ENCODE measurements around the gene ATF7. TPM values are rescaled to one million over a fixed set of nuclear protein-coding genes. Genes with fewer than 3 reads are reported as not detected.
A peak's percentile ranks its signal among the peaks of the same experiment; 100 is the strongest.

The ATF7 gene
- total and polyA plus RNA-seq, 9 of the 15 experiments (the other 6 are each of a cell fraction or from before 2014, with no cell fraction given) = 10.6 to 30.4 (median 20.7) TPM

DNA sequence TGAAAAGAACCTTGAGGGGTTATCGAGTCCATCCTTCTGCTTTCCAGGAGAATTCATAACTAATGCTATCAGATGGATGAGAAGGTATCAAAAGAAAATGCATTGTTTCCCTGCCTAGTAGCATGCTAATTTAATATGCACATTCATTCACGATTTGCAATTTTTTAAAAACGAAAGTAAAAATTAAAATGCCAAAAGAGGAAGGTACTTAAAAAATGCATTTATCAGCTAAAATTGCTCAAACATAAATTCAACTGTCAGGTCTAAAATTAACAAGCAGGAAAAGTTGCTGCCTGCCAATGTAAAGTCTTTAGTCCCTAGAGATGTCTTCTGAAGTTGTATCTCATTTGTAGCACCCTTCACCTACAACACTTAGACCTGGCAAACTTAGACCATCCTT is 7.9 kb downstream of the ATF7 start:
- Histone ChIP-seq H2AFZ (ENCODE audit: low read depth, low read length) (peak overlapping the region; percentile 11; the same call in 1 of the 2 replicates), H4K20me1 (replicated peaks; ENCODE audit: control insufficient read depth, insufficient read depth, low read length) (no peaks in the 10 kb centered on the region), H3K27me3 (ENCODE audit: control insufficient read depth in 2 of 2, insufficient read depth in 2 of 2, low read length in 2 of 2) (no peaks in the 10 kb centered on the region), H3K27ac (ENCODE audit: extremely low read depth, low read depth, low read length) (peak overlapping the region; percentile 70), H3K4me2 (ENCODE audit: insufficient read depth, low read length) (peak overlapping the region; percentile 74), H3K9ac (ENCODE audit: insufficient read depth in 1 of 2, low read depth in 2 of 2, low read length in 2 of 2) (peak overlapping the region in 1 of 2 experiments; percentile 50; a peak in 2 of 4 replicates), H3K9me3 (replicated peaks; ENCODE audit: control insufficient read depth, insufficient read depth, low read depth, low read length) (no peaks in the 10 kb centered on the region), H3K4me1 (replicated peaks in 1 of 2; ENCODE audit: control insufficient read depth in 2 of 2, insufficient read depth in 2 of 2, low read length in 2 of 2) (peaks cover 10 to 23% of the 10 kb centered on the region in 2 experiments; a peak in 4 of 5 replicates), H3K36me3 (ENCODE audit: control insufficient read depth, insufficient read depth, low read length) (peaks cover 13% of the 10 kb centered on the region; the same call in 1 of the 3 replicates), H3K9me1 (ENCODE audit: control insufficient read depth, insufficient read depth, low read length) (no peaks in the 10 kb centered on the region), H3K79me2 (ENCODE audit: control insufficient read depth, insufficient read depth, low read length) (peaks cover 80% of the 10 kb centered on the region), H3K4me3 (peak overlapping the region; percentile 11; the same call in 1 of the 2 replicates)
- DNase-seq (ENCODE audit: extremely low read depth in 1 of 4, low spot score in 3 of 4) = no peak
- no peak for FAIRE-seq
- BruUV-seq (replicated peaks) = no TSS peak
- CTCF ChIA-PET (ENCODE audit: low intra/inter-chr PET ratio) = no interaction called here
- in situ Hi-C loops (cut with MboI) (no loop called here), intact Hi-C loops (cut with micrococcal nuclease) (no loop called here)
- POLR2A ChIA-PET = interaction anchor here (0.7 kb wide), 1 partner anchor 1339 kb away, joined by 3 read pairs; no protein-coding TSS in a partner anchor
- peak; percentile 9; the same call in 1 of the 3 replicates for ATAC-seq
- 4% methylated on average over 3 of the region's 3 CpGs for WGBS (ENCODE audit: insufficient coverage, low coverage, missing lambda C conversion rate)
- no peak for TF ChIP-seq BCOR (IDR thresholded peaks at IDR 0.05)
- TF ChIP-seq RB1 (IDR thresholded peaks at IDR 0.05; ENCODE audit: low read depth) = no peak
- no peak for TF ChIP-seq ZNF507 (tag; conservative IDR thresholded peaks at IDR 0.05)
- TF ChIP-seq MAFG (tag; conservative IDR thresholded peaks at IDR 0.05) = peak; percentile 67
- peak; percentile 42; the same call in 1 of the 2 replicates for TF ChIP-seq MAFF (IDR thresholded peaks at IDR 0.05; ENCODE audit: low read length)
- no peak for TF ChIP-seq CREB1 (IDR thresholded peaks at IDR 0.05)
- no peak for TF ChIP-seq CREB1 (CRISPR knock-in tag; IDR thresholded peaks at IDR 0.05)
- no peak for TF ChIP-seq KAT7 (CRISPR knock-in tag; IDR thresholded peaks at IDR 0.05; ENCODE audit: borderline replicate concordance)
- TF ChIP-seq, protein P1, sequence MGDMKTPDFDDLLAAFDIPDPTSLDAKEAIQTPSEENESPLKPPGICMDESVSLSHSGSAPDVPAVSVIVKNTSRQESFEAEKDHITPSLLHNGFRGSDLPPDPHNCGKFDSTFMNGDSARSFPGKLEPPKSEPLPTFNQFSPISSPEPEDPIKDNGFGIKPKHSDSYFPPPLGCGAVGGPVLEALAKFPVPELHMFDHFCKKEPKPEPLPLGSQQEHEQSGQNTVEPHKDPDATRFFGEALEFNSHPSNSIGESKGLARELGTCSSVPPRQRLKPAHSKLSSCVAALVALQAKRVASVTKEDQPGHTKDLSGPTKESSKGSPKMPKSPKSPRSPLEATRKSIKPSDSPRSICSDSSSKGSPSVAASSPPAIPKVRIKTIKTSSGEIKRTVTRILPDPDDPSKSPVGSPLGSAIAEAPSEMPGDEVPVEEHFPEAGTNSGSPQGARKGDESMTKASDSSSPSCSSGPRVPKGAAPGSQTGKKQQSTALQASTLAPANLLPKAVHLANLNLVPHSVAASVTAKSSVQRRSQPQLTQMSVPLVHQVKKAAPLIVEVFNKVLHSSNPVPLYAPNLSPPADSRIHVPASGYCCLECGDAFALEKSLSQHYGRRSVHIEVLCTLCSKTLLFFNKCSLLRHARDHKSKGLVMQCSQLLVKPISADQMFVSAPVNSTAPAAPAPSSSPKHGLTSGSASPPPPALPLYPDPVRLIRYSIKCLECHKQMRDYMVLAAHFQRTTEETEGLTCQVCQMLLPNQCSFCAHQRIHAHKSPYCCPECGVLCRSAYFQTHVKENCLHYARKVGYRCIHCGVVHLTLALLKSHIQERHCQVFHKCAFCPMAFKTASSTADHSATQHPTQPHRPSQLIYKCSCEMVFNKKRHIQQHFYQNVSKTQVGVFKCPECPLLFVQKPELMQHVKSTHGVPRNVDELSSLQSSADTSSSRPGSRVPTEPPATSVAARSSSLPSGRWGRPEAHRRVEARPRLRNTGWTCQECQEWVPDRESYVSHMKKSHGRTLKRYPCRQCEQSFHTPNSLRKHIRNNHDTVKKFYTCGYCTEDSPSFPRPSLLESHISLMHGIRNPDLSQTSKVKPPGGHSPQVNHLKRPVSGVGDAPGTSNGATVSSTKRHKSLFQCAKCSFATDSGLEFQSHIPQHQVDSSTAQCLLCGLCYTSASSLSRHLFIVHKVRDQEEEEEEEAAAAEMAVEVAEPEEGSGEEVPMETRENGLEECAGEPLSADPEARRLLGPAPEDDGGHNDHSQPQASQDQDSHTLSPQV (IDR thresholded peaks at IDR 0.05) = no peak
- no peak; the same call in 1 of the 2 replicates for TF ChIP-seq TEAD4 (IDR thresholded peaks at IDR 0.05; ENCODE audit: low read length)
- no peak for TF ChIP-seq TEAD4 (CRISPR knock-in tag; IDR thresholded peaks at IDR 0.05; ENCODE audit: borderline replicate concordance)
- no peak for TF ChIP-seq ELF2 (CRISPR knock-in tag; IDR thresholded peaks at IDR 0.05)
- TF ChIP-seq MEIS2 (IDR thresholded peaks at IDR 0.05; ENCODE audit: partially characterized antibody) = peak; percentile 87
- TF ChIP-seq, protein P2, sequence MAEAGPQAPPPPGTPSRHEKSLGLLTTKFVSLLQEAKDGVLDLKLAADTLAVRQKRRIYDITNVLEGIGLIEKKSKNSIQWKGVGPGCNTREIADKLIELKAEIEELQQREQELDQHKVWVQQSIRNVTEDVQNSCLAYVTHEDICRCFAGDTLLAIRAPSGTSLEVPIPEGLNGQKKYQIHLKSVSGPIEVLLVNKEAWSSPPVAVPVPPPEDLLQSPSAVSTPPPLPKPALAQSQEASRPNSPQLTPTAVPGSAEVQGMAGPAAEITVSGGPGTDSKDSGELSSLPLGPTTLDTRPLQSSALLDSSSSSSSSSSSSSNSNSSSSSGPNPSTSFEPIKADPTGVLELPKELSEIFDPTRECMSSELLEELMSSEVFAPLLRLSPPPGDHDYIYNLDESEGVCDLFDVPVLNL (CRISPR knock-in tag; IDR thresholded peaks at IDR 0.05; ENCODE audit: low read depth) = no peak
- peak; percentile 27; the same call in 1 of the 2 replicates for TF ChIP-seq FOXM1 (IDR thresholded peaks at IDR 0.05; ENCODE audit: low read depth)
- TF ChIP-seq FOXM1 (CRISPR knock-in tag; IDR thresholded peaks at IDR 0.05; ENCODE audit: low read depth) = no peak
- no peak for TF ChIP-seq SAFB (IDR thresholded peaks at IDR 0.05; ENCODE audit: borderline replicate concordance, low read depth, low read length)
- TF ChIP-seq SREBF1 (IDR thresholded peaks at IDR 0.05; ENCODE audit: borderline replicate concordance, low read depth, low read length) = no peak
- TF ChIP-seq SAP30 (IDR thresholded peaks at IDR 0.05; ENCODE audit: borderline replicate concordance, insufficient read depth, low read depth, low read length, poor library complexity, severe bottlenecking) = no peak

Measured in K562 (cell line).